Measurements from ENCODE around the gene TRIM44.
"Not testable (repeated sequence)": the region's sequence is repeated elsewhere in the genome, so short reads cannot be mapped to it uniquely, and the experiment has no call there.

TRIM44 gene

GRCh38 chr11:35761899-35762298 lies 99.3 kb downstream of the TRIM44 start:
- Histone ChIP-seq H3K4me1 (ENCODE audit: control insufficient read depth, insufficient read depth, low read length) (peaks cover 3% of the 10 kb centered on the region), H3K27me3 (ENCODE audit: control insufficient read depth, insufficient read depth, low read length) (no peaks in the 10 kb centered on the region), H3K4me3 (ENCODE audit: low read length) (no peak overlapping the region), H3K9ac (ENCODE audit: low read length) (no peak overlapping the region), H3K36me3 (ENCODE audit: control insufficient read depth, insufficient read depth, low read length) (no peaks in the 10 kb centered on the region), H3K27ac (ENCODE audit: low read depth, low read length) (no peak overlapping the region)

GRCh38 chr11:35763301-35763700 lies 100.7 kb downstream of the TRIM44 start:
- Histone ChIP-seq H3K4me3 (ENCODE audit: low read length) (no peak overlapping the region), H3K36me3 (ENCODE audit: control insufficient read depth, insufficient read depth, low read length) (no peaks in the 10 kb centered on the region), H3K27me3 (ENCODE audit: control insufficient read depth, insufficient read depth, low read length) (no peaks in the 10 kb centered on the region), H3K9ac (ENCODE audit: low read length) (no peak overlapping the region), H3K27ac (ENCODE audit: low read depth, low read length) (no peak overlapping the region), H3K4me1 (ENCODE audit: control insufficient read depth, insufficient read depth, low read length) (peaks cover 3% of the 10 kb centered on the region)

DNA sequence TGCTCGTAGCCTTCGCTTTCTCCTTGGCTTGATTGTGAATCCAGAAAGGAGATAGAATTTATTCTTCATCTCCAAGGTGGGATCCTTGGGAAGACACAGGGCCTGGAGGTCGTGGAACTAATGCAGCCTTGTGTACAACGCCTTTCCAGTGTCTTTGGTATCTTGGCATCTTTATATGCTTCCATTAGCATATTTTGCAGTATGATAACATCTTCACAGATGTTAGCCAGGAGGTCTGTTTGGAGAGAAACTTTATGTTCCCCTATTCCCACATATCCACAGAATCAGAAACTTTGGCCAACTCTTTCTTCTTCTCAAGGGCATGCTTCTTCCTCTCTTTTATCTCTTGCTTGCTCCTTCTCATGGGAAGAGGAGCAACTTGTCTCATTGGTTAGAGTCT lies 101.2 kb downstream of the TRIM44 start:
- no peaks in the 10 kb centered on the region for H3K27me3 ChIP-seq (ENCODE audit: control insufficient read depth, insufficient read depth, low read length)
- H3K4me3 ChIP-seq (ENCODE audit: low read length) = no peak overlapping the region
- H3K9ac ChIP-seq (ENCODE audit: low read length) = no peak overlapping the region
- peaks cover 3% of the 10 kb centered on the region for H3K4me1 ChIP-seq (ENCODE audit: control insufficient read depth, insufficient read depth, low read length)
- no peaks in the 10 kb centered on the region for H3K36me3 ChIP-seq (ENCODE audit: control insufficient read depth, insufficient read depth, low read length)
- no peak overlapping the region for H3K27ac ChIP-seq (ENCODE audit: low read depth, low read length)

- Histone ChIP-seq H3K27me3 (ENCODE audit: control insufficient read depth, insufficient read depth, low read length) (no peaks in the 10 kb centered on the region), H3K27ac (ENCODE audit: low read depth, low read length) (no peak overlapping the region), H3K9ac (ENCODE audit: low read length) (no peak overlapping the region), H3K4me1 (ENCODE audit: control insufficient read depth, insufficient read depth, low read length) (peaks cover 3% of the 10 kb centered on the region), H3K36me3 (ENCODE audit: control insufficient read depth, insufficient read depth, low read length) (no peaks in the 10 kb centered on the region), H3K4me3 (ENCODE audit: low read length) (no peak overlapping the region)
Measured at GRCh38 chr11:35764417-35764816, 101.8 kb downstream of the TRIM44 start.

DNA sequence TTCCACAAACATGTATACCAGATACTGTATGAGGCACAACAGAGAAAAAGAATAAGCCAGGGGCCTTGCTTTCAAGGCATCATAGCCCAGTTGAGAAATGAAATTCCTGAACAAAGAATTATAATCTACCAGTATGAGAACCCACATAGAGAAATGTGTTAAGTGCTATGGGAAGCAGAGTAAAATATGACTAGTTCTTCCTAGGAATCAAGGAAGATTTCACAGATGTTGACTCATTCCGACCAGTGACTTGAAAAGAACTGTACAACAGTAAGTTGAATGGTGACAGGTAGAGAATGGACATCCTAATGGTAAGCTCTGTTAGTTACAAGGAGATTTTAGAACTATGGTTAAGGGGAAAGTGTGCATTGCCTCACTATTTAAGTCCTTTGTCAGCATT lies 102.6 kb downstream of the TRIM44 start:
- Histone ChIP-seq H3K27ac (ENCODE audit: low read depth, low read length) (no peak overlapping the region), H3K27me3 (ENCODE audit: control insufficient read depth, insufficient read depth, low read length) (no peaks in the 10 kb centered on the region), H3K4me3 (ENCODE audit: low read length) (no peak overlapping the region), H3K36me3 (ENCODE audit: control insufficient read depth, insufficient read depth, low read length) (no peaks in the 10 kb centered on the region), H3K9ac (ENCODE audit: low read length) (no peak overlapping the region), H3K4me1 (ENCODE audit: control insufficient read depth, insufficient read depth, low read length) (peaks cover 3% of the 10 kb centered on the region)

- no peak overlapping the region for H3K9ac ChIP-seq (ENCODE audit: low read length)
- no peaks in the 10 kb centered on the region for H3K36me3 ChIP-seq (ENCODE audit: control insufficient read depth, insufficient read depth, low read length)
- no peak overlapping the region for H3K4me3 ChIP-seq (ENCODE audit: low read length)
- H3K4me1 ChIP-seq (ENCODE audit: control insufficient read depth, insufficient read depth, low read length) = peaks cover 2% of the 10 kb centered on the region
- no peaks in the 10 kb centered on the region for H3K27me3 ChIP-seq (ENCODE audit: control insufficient read depth, insufficient read depth, low read length)
- no peak overlapping the region for H3K27ac ChIP-seq (ENCODE audit: low read depth, low read length)
Measured at GRCh38 chr11:35766651-35767050, 104.1 kb downstream of the TRIM44 start.

DNA sequence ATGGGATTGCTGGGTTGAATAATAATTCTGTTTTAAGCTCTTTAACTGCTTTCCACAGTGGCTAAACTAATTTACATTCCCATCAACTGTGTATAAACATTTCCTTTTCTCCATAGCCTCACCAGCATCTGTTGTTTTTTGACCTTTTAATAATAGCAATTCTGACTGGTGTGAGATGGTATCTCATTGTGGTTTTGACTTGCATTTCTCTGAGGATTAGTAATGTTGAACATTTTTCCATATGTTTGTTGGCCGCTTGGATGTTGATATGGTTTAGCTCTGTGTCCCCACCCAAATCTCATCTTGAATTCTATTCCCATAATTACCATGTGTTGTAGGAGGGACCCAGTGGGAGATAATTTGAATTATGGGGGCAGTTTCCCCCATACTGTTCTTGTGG lies 107.8 kb downstream of the TRIM44 start:
- H3K36me3 ChIP-seq (ENCODE audit: control insufficient read depth, insufficient read depth, low read length); H3K27me3 ChIP-seq (ENCODE audit: control insufficient read depth, insufficient read depth, low read length); H3K4me3 ChIP-seq (ENCODE audit: low read length); H3K27ac ChIP-seq (ENCODE audit: low read depth, low read length); H3K9ac ChIP-seq (ENCODE audit: low read length); H3K4me1 ChIP-seq (ENCODE audit: control insufficient read depth, insufficient read depth, low read length): not testable (repeated sequence)

- H3K9ac ChIP-seq (ENCODE audit: low read length) = no peak overlapping the region
- H3K36me3 ChIP-seq (ENCODE audit: control insufficient read depth, insufficient read depth, low read length) = no peaks in the 10 kb centered on the region
- H3K27me3 ChIP-seq (ENCODE audit: control insufficient read depth, insufficient read depth, low read length) = no peaks in the 10 kb centered on the region
- H3K4me1 ChIP-seq (ENCODE audit: control insufficient read depth, insufficient read depth, low read length) = no peaks in the 10 kb centered on the region
- H3K27ac ChIP-seq (ENCODE audit: low read depth, low read length) = no peak overlapping the region
- no peak overlapping the region for H3K4me3 ChIP-seq (ENCODE audit: low read length)
Measured at GRCh38 chr11:35771722-35772121, 109.1 kb downstream of the TRIM44 start.

- H3K4me3 ChIP-seq (ENCODE audit: low read length); H3K27ac ChIP-seq (ENCODE audit: low read depth, low read length); H3K27me3 ChIP-seq (ENCODE audit: control insufficient read depth, insufficient read depth, low read length); H3K4me1 ChIP-seq (ENCODE audit: control insufficient read depth, insufficient read depth, low read length); H3K36me3 ChIP-seq (ENCODE audit: control insufficient read depth, insufficient read depth, low read length); H3K9ac ChIP-seq (ENCODE audit: low read length): not testable (repeated sequence)
Measured at GRCh38 chr11:35777241-35777640, 114.7 kb downstream of the TRIM44 start.

DNA sequence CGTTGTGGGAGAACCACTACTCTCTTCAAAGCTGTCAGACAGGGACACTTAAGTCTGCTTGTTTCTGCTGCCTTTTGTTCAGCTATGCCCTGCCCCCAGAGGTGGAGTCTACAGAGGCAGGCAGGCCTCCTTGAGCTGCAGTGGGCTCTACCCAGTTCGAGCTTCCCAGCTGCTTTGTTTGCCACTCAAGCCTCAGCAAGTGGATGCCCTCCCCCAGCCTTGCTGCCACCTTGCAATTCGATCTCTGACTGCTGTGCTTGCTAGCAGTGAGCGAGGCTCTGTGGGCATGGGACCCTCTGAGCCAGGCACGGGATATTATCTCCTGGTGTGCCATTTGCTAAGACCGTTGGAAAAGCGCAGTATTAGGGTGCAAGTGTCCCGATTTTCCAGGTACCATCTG lies 116.4 kb downstream of the TRIM44 start:
- H3K4me1 ChIP-seq (ENCODE audit: control insufficient read depth, insufficient read depth, low read length); H3K4me3 ChIP-seq (ENCODE audit: low read length); H3K27me3 ChIP-seq (ENCODE audit: control insufficient read depth, insufficient read depth, low read length); H3K36me3 ChIP-seq (ENCODE audit: control insufficient read depth, insufficient read depth, low read length); H3K27ac ChIP-seq (ENCODE audit: low read depth, low read length); H3K9ac ChIP-seq (ENCODE audit: low read length): not testable (repeated sequence)

DNA sequence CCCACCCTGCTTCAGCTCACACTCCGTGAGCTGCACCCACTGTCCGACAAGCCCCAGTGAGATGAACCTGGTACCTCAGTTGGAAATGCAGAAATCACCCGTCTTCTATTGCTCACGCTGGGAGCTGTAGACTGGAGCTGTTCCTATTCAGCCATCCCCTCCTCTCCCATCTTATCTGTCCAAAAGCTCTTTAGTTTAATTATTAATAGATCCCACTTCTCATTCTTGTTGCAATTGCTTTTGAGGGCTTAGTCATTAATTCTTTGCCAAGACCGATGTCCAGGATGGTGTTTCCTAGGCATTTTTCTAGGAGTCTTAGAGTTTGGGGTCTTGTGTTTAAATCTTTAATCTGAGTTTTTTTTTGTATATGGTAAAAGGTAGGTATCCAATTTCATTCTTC lies 116.8 kb downstream of the TRIM44 start:
- H3K36me3 ChIP-seq (ENCODE audit: control insufficient read depth, insufficient read depth, low read length) = no peaks in the 10 kb centered on the region
- no peaks in the 10 kb centered on the region for H3K27me3 ChIP-seq (ENCODE audit: control insufficient read depth, insufficient read depth, low read length)
- H3K4me3 ChIP-seq (ENCODE audit: low read length) = no peak overlapping the region
- H3K4me1 ChIP-seq (ENCODE audit: control insufficient read depth, insufficient read depth, low read length) = peaks cover 2% of the 10 kb centered on the region
- no peak overlapping the region for H3K27ac ChIP-seq (ENCODE audit: low read depth, low read length)
- no peak overlapping the region for H3K9ac ChIP-seq (ENCODE audit: low read length)

DNA sequence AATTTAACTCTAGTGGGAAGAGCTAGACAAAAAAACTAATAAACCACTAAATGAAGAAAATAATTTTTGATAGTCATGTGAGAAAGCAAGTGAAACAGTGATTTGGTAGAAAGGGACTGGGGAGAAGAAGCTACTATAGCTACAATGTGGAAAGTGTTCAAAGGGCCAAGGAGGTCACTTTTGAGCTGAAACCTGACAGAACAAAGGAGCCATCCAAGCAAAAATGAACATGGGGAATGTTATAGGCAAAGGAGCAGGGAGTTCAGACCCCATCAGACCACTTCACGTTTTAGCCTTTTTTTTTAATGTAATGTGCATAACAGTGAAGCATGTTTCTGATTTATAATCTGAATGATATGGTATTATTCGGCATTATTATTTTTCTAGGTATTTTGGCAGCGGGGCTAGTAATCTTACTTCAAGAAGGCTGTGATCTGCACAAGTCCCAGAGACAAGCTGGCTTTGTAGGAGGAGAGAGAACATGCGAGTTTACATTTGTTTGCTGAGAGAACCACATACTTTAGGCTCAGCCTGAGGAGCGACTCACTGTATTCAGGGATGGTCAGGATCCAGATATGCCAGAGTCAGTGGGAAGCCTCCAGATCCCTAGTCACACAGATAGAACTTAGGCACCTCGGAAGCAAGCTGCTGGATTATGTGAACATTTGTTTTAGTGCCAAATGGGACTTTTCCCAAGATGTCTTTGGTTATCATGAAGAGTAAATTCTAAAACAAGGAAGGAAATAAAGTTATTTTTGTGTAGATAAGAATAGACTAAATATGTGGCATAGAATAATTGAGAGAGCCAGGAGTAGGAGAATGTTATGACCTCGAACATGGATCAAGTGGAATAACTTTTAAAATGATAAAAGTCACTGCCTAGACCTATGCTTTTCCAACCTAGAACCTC lies 118.6 kb downstream of the TRIM44 start:
- Histone ChIP-seq H3K9ac (ENCODE audit: low read length) (no peak overlapping the region), H3K27ac (ENCODE audit: low read depth, low read length) (no peak overlapping the region), H3K4me3 (ENCODE audit: low read length) (no peak overlapping the region), H3K36me3 (ENCODE audit: control insufficient read depth, insufficient read depth, low read length) (no peaks in the 10 kb centered on the region), H3K4me1 (ENCODE audit: control insufficient read depth, insufficient read depth, low read length) (peaks cover 2% of the 10 kb centered on the region), H3K27me3 (ENCODE audit: control insufficient read depth, insufficient read depth, low read length) (no peaks in the 10 kb centered on the region)

- Histone ChIP-seq H3K27ac (ENCODE audit: low read depth, low read length) (no peak overlapping the region), H3K4me3 (ENCODE audit: low read length) (no peak overlapping the region), H3K27me3 (ENCODE audit: control insufficient read depth, insufficient read depth, low read length) (no peaks in the 10 kb centered on the region), H3K4me1 (ENCODE audit: control insufficient read depth, insufficient read depth, low read length) (peaks cover 2% of the 10 kb centered on the region), H3K36me3 (ENCODE audit: control insufficient read depth, insufficient read depth, low read length) (no peaks in the 10 kb centered on the region), H3K9ac (ENCODE audit: low read length) (no peak overlapping the region)
Measured at GRCh38 chr11:35781861-35782470, 119.4 kb downstream of the TRIM44 start.
